ENCODE results near the gene TMEM232.
"Not testable (repeated sequence)": the region's sequence is repeated elsewhere in the genome, so short reads cannot be mapped to it uniquely, and the experiment has no call there.

Gene TMEM232

DNA sequence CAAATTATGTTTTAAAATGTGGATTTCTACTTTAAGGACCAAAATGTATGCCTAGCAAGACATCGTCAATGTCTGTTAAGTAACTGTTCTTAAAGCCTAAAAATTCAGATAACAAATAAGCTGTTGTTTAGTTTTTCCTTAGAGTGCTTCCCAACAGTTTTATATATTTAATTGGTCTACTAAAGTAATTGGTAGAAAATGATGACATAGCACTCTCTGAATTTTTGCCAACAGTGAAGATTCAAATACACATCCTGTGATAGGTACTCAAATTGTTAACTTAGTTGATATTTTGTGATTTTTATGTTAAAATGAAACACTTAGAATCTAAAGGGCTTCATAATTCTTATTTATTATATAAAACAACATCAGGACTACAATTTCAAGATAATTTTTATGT lies 107.5 kb downstream of the TMEM232 start:
- DNase-seq: no peak

DNA sequence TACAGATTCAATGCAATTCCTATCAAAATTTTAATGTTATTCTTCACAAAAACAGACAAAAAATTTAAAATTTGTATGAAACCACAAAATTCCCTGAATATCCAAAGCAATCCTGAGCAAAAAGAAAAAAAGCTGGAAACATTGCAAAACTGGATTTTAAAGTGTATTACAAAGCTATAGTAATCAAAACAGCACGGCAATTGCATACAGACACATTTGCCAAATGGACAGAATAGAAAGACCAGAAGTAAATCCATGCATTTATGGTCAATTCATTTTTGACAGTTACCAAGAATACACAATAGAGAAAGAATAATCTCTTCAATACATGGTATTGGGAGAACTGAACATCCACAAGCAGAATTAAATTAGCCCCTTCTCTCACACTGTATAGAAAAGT lies 110.5 kb downstream of the TMEM232 start:
- no peak for DNase-seq

DNA sequence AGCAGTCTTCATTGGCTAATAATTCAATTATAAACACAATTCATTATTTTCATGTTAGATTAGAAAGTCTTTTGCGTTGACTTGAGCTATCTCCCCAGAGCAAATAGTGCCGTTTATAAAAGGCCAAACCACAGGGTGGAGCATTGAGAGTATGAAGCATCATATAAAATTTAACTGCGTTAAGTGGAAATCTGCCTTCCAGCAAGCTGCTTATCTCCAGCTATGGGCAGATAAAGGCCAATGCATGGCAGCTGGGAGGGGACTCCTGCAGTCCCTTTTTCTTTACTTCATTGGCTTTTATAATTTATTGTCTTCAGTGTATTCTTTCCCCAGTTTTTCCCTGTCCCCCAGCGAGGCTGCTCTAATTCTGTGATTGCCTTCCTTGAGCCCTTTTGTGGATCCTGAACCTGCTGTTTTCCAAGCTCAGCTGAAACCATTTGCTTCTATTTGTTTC lies 113.7 kb downstream of the TMEM232 start:
- DNase-seq: no peak

DNA sequence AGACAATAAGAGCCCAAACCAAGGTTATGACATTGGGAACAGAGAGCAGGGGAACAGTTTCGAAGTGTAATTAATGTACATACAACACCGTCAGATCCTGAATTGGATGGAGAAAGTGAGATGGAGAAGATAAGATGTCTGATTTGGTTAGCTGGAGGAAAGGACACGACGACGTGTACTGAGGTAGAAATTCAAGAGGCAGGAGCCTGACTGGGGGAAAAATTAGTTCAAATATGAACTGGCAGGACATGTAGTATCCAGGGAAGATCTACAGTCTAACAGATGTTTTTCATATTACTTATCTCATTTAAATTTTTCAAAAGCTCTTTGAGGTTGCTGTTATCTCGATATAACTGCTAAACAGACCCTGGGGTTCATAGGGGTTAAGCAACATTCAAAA lies 114.7 kb downstream of the TMEM232 start:
- no peak for DNase-seq

DNA sequence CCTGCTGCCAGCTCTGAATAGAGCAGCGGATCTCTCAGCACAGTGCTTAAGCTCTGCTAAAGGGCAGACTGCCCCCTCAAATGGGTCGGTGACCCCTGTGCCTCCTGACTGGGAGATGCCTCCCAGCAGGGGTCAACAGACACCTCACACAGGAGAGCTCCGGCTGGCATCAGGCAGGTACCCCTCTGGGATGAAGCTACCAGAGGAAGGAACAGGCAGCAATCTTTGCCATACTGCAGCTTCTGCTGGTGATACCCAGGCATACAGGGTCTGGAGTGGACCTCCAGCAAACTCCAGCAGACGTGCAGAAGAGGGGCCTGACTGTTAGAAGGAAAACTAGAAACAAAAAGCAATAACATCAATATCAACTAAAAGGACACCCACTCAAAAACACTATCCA lies 131.6 kb downstream of the TMEM232 start:
- no peak for DNase-seq

DNA sequence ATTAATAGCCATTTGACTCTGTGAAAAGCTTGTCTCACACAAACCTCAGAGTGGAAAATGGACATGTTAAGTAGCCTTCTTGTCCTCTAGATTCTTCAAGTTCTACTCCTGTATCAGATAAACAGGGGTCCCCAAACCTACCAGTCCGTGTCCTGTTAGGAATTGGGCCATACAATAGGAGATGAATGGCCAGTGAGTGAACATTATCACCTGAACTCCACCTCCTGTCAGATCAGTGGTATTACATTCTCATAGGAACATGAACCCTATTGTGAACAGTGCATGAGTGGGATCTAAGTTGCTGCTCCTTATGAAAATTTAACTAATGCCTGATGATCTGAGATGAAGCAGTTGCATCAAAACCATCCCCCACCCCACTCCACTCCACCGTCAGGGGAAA lies 136.3 kb downstream of the TMEM232 start:
- peak; percentile 2 for DNase-seq

DNA sequence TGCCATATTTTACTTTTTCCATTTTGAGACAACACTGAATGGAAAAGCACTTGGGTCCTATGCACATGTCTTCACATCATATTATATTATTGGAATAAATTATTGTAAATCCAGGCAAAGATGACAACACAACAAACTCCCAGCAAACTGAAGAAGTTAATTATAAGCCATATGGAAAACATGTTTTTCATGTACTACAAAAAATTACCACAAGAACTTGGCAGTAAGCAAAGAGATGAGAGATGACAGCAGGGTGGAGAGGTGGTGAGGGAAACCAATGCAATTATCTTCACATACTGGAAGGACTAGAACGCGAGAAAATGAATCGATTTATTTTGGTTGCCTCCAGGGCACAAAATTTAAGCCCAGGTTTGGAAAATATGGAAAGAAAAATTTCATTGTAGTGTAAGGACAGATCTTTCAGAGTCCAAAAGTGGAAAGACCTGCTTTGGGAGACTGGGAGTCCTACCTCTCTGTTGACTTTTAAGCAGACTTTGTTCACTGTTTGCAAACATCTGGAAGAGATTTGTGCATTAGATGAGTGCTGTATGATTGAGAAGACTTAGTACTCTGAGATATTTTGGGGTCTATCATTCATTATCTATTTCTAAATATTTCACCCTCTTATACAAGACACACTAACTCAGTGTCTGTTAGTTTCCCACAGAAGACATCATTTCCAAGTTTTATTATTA lies 138.0 kb downstream of the TMEM232 start:
- DNase-seq: no peak

DNA sequence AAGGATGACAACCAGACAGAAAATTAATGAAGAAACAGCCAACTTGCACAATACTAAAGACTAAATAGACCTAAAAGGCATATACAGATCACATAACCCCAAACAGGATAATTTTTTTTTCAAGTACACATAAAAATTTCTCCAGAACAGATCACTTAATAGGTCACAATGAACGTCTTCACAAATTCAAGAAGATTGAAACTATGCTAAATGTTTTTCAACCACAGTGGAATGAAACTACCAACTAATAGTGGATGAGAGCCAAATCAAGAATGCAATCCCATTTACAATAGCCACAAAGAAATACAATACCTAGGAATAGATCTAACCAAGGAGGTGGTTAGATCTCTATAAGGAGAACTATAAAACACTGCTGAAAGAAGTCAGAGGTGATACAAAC lies 145.8 kb downstream of the TMEM232 start:
- DNase-seq: no peak

DNA sequence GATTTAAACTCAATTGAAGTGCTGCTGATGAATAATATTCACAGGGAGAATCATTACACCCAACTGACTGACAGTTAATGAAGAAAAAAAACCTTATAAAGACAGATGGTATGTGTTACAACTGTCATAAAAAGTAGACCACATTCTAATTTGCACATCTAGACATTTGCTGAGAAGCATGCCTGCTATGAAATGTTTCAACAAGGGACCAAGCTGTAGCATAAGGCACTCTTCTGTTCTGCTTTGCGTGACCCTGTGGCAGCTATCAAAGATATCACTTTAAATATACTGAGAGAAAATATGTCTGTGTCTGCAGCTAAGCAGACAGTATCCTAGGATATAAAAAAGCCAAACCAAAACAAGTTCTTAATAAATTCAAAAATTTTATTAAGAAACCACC lies 153.7 kb downstream of the TMEM232 start:
- no peak for DNase-seq

DNA sequence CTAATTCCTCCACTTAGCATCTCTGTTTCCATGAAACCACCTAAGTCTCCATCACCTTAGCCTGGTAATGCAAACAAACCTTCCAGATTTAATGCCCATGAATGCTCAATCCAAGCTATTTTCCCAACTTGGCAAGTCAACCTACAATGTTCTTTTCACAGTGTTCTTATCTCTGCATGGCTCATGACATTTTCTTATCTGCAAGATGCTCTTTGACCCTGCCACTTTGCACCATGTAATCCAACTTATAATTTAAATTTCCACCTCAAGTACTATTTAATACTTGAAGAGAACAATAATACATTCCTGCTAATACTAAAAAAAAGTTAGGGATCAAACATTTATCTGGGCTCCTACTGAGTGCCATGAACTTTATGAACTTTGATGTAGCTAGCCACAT lies 164.3 kb downstream of the TMEM232 start:
- no peak for DNase-seq

DNA sequence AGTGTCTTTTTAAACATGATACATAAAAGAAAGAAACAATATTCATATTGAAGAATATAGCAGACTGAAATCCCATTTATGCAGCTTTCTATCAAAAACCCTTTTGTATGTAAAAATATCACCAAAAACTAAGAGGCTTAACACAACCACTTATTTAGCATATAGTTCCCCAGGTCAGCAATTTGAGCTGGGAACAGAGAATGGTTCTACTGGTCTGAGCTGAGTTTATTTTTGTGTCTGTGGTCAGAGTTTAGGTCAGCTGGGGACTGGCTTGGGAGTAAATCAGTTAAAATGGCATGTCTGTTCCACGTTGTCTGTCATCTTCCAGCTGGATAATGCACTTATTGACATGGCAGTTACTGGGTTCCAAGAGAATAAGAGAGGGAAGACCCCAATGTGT lies 165.0 kb downstream of the TMEM232 start:
- DNase-seq: no peak

DNA sequence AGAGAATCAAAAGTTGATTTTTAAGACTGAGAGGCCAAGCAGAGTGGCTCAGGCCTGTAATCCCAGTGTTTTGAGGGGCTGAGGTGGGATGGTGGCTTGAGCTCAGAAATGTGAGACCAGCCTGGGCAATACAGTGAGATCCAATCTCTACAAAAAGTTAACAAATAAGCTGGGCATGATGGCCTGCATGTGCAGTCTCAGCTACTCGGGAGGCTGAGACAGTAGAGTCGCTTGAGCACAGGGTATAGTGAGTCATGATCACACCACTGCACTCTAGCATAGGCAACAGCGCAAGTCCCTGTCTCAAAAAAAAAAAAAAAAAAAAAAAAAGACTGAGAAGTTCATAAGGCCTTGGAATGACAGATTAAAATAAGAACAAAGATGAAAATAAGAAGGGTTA lies 177.2 kb downstream of the TMEM232 start:
- no peak for DNase-seq

DNA sequence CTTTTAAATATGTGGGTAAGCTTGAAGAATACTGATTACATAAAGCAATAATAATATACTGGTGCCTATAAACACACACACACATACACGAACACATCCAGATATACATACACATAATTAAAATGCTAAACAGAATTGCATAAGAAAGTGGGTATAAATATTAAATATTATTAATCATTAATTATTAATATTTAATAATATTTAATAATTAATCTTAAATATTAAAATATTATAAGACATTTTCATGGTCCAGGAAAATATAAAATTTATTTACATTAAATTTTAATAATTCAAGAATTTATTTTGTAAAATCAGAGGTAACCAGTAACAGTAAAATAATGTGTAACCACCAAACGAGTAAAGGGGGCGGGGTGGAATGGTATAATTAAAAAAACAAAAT lies 178.3 kb downstream of the TMEM232 start:
- DNase-seq: no peak

DNA sequence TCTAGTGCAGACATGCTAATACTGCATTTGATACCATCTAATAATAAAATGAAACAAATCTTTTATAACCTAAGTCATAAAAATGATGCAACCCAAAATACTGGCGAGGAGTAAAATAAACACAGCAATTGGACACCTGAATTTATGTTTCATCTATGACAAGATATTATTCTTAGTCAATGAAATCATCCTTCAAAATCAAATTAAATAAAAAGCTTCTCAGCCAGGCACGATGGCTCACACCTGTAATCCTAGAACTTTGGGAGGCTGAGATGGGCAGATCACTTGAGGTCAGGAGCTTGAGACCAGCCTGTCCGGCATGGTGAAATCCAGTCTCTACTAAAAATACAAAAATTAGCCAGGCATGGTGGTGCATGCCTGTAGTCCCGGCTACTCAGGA lies 179.0 kb downstream of the TMEM232 start:
- no peak for DNase-seq

DNA sequence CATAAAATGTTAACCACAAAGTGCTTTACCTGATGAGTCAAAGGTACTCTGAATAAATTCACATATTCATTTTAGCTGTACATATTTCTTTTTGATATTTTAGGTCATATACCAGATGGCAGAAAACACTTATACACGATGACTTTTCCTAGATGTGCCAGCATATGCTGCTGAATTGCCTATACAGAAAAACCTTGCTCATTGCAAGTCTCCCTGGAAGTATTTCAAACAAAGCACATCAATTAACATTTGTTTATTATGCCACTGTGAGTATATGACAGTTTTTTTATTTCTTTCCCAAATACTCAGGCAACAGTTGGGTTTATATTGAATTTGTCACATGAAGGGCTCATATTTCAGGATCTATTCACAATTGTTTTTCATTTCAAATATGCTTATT lies 180.8 kb downstream of the TMEM232 start:
- no peak for DNase-seq

DNA sequence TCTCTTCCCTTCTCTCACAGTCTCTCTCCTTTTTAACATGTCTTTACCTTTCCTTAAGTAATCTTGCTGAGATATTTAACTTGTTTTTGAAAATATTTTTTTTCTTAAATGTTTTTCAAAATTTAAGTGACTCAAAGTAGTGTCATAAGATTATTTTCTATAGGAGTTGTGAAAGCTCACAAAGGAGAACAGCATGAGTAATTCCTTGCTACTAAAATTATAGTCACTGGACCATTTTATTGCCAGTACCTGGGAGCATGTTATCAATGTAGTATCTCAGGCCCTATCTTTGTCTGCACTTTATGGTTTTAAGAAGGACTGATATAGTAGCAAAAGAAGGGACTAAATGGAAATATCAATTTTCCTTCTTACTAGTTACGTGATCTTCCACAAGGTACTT lies 181.9 kb downstream of the TMEM232 start:
- DNase-seq: no peak

DNA sequence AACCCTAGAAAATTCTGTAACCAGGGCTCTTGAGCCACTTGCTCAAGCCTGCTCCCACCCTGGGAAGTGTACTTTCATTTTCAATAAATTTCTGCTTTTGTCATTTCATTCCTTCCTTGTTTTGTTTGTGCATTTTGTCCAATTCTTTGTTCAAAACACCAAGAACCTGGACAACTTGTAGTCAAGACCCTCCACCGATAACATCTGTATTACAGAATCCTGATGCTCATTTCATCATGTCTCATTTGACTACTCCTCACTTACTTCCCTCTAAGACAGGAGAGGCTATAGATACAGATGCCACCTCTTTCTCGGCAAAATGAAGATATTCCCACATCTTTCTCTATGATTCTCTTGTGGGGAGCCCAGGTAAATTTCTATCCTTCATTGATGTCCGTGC lies 183.5 kb downstream of the TMEM232 start:
- DNase-seq: no peak

DNA sequence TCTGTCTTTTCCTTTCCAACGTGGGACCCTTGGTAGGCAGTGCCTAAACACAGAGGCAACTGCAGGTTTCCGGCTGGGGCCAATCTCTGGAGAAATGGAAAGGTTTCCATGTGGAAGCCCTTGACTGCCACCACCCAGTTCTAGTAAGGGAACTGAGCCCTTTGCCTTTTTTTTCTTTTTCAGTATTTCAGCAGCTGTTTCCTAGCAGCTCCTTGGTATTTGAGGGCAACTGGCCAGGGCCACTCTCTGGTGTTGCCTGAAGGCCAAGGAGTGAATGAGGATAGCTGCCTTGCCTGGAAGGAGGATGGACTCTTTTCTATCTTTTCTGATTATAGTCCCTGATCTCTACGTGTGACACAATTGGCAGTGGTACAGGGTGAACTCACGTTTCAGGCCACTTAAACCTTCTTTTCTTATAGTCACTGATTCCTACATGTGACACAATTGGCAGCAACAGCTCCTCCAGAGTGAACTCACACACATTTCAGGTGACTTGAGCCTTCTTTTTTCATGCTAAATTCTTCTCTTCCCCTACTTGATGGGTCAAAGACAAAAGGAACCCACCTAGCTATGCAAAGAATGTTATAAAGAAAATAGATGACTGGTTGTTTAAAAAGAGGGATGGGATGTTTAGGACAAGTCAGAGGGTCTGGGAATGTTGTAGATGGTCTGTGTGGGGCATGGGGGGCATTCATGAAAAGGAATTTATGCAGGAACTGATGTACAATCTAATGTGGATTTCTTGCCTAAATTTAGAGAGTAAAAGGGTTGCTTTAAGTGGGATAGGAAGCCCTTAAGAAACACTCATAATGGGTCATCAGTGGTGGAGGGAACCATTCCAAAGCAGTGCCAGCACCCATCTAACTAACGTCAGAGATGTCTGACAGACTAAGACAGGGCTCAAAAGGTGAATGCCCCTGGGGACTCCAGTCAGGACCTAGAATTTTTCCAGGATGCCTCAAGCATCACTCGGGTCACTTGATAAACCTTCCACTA lies 190.1 kb downstream of the TMEM232 start:
- no peak for DNase-seq

DNA sequence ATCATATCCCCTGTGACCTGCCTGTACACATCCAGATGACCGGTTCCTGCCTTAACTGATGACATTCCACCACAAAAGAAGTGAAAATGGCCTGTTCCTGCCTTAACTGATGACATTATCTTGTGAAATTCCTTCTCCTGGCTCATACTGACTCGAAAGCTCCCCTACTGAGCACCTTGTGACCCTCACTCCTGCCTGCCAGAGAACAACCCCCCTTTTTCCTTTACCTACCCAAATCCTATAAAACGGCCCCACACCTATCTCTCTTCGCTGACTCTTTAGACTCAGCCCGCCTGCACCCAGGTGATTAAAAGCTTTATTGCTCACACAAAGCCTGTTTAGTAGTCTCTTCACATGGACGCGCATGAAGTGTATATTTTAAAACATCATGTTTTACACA lies 191.3 kb downstream of the TMEM232 start:
- not testable (repeated sequence) for DNase-seq

DNA sequence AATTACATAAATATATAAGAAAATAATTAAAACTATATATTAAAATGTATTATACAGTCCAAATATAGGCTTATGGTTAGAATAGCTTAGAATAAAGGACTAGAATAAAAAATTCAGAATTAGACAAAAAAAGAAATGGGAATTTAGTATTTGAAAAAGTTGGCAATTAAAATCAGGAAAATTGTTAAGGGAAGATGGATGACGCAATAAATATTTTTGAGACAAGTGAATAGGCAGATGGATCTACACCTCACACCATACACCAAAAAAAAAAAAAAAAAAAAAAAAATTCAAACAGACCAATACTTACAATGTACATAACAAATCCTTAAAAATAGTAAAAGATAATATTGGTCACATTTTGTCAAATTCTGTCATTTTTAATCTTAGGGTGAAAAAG lies 200.7 kb downstream of the TMEM232 start:
- DNase-seq: no peak

DNA sequence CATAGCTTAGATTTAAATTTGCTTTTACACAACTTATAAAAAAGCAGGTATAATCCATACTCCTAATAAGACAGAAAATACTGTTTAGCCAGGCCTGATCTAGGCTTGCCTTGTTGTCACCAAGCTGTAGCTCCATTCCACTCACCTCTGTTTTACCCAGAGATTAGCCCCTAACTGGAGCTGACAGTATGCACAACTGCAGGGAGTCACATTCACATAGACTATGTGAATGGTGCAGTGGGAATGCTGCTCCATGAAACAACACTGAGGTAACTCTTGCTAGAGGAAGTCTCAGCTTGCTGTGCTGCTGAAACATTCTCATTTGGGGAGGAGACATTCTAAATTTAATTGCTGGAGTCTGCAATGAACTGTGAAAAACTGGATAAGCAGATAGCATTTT lies 209.1 kb downstream of the TMEM232 start:
- no peak for DNase-seq

DNA sequence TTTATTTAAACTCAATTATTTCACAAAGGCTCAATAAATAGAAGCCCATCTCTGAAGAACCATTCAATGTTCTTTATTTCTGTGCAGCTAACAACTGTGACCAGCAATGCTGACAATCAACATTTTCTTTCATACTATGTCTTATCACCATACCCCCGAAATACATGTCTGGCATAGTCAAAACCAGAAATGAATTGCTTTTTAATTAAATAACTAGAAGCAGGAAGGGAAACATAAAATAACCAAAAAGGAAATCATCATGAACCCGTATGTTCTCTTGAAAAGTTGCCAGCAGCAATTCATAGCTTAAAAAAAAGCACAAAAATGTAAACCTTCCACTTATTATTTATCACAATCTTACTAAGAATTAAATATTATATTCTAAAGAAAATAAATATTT lies 212.4 kb downstream of the TMEM232 start:
- no peak for DNase-seq

DNA sequence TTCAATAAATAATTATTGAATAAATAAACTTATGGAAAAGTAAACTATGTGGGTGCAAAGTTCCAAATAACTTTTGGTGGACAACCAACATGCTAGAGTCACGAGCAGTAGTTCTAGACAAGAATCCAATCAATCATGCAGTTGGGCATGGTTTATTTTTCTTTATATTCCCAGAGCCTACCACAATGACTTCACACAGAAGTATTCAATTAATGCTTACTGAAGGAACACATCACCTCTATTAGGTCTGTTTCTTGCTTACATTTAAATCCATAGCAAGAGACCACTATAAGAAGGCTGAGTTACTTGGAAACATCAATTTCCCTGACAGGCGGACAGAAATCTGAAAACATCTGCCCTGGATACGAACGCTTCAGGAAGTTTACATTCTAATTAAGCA lies 214.2 kb downstream of the TMEM232 start:
- no peak for DNase-seq

DNA sequence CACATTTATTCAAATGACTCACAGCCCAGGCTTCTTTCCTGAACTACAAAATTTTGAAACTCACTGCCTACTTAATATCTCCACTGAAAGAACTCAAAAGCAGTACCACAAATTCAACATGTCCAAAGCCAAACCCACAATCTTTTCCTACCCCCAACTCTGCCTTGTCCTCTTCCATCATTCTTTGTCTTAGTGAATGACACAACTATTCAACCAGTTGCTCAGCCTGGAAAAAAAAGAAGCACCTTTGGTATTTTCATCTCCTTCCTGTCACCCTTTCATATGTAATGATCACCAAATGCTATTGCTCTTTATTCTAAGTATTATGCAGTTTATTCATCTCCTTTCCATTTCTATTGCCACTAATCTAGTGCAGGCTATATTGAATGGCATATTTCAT lies 216.3 kb downstream of the TMEM232 start:
- DNase-seq: no peak

Data from activated CD4-positive, alpha-beta T cell treated with anti-CD3 and anti-CD28 coated beads, Interleukin-10, Interleukin-2, amounts not matched to agents 100 ng/mL and 50 ng/mL, durations not matched to agents 16 hours and 8 hours (primary cell).